Purkinje cell (primary cell): ENCODE data around the gene PLAAT4. TPM values are rescaled to one million over a fixed set of nuclear protein-coding genes. Genes with fewer than 3 reads are reported as not detected.

Source experiments
- polyA plus RNA-seq: library from polyadenylated mRNA; unstranded; fragments of >200 nt; fragmentation: Nextera tagmentation; gene quantifications from 2 replicates; pipeline ENCODE4 v1.2.1, GENCODE V29; 2014

The PLAAT4 gene, protein sequence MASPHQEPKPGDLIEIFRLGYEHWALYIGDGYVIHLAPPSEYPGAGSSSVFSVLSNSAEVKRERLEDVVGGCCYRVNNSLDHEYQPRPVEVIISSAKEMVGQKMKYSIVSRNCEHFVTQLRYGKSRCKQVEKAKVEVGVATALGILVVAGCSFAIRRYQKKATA
- polyA plus RNA-seq: 3.6 and 4.5 TPM in 2 replicates

DNA sequence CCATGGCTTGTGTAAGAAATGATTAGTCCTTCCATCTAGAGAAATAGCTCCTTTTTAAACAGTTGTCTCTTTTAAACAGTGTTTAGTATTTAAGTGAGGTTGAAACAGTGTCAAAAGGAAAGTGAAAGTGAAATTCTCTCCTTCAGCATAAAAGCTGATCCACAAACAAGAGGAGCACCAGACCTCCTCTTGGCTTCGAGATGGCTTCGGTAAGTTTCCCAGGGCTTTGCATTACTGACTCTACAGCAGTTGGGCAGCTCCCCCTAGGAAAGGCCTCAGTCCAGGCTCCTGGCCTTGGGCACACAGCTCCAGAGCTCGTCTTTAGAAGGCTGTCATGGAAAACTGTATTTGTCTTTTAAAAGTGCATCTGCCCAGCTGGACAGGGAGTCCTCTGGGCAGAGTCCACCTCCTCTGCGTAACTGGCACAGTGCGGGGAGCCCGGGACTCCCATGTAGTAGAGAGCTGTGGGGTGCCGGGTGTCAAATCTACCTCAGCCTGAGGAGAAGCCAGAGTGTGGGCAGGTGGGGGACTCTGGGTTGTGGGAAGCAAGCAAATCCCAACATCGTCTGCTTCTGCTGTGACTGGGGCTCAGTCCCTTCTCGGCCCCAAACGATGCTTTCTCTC lies at the start of gene PLAAT4:
Gene PLAAT4 (plus strand): TSS at position 140 of the 624 bp plus-strand sequence. CDS start 61 bp downstream, at position 201.

DNA sequence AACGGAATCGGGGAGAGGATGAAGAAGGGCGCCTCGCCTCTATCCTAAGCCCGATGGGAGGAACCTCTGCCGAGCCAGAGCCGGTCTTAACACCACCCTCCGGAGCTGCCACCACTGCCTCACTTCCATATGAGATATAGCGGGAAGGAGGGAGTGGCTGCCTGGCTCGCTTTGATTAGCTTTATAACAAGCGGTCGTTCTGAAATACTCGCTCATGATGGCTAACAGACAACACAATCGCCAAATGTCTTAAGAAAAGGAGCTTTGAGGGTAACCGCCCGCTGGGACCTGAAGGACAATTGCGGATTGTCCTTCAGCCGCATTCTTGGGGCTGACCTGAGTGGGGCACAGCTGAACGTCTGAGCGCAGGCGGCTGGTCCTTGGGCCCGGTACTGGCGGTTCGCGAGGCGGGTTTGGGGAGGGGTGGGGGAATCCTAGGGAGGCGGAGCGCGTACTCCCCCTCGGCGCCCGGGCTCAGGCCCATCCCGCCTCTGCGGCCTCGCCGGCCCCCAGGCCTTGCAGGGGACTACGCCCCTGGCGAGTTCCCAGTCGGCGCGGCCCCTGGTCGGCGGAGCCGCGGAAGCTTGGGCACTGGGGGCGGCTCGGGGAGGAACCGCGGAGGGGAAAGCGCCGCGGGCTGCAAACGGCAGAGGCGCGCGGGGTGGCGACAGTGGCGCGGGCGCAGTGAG lies 45.9 kb upstream of the PLAAT4 start, which contains the start of gene PLAAT5:
Gene PLAAT5 (minus strand): TSS at position 617 of the 689 bp plus-strand sequence. CDS start 133 bp downstream, at position 484.

DNA sequence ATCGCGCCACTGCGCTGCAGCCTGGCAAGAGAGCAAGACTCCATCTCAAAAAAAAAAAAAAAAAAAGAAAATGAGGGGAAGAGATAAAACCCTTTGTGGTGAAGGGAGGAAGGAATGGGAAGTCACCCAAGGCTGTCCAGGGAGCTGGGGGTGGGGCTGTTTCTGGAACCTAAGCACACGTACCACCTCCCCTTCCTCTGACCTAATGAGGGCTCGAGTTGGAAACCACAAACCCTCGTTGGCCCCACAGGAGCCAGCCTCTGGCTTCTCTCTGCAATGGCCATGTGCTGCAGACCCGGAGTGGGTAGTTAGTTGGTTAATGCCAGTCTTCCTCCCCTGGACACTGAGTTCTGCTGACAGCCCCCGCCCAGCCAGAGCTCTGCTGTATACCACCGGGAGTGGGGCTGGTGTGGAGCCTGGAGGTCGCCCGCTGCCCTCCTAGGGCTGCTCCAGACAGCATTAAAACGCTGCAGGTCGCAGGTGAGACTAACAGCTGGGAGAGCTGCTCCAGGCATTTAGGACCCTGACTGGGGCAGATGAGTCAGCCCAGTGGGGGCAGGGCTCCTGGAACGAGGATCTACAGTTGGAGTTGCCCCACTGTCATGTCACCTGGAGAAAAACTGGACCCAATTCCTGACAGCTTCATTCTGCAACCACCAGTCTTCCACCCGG lies 30.6 kb upstream of the PLAAT4 start, which contains the start of gene LGALS12:
Gene LGALS12 (plus strand): TSS at position 228 of the 672 bp plus-strand sequence. CDS start 375 bp downstream, at position 603.

DNA sequence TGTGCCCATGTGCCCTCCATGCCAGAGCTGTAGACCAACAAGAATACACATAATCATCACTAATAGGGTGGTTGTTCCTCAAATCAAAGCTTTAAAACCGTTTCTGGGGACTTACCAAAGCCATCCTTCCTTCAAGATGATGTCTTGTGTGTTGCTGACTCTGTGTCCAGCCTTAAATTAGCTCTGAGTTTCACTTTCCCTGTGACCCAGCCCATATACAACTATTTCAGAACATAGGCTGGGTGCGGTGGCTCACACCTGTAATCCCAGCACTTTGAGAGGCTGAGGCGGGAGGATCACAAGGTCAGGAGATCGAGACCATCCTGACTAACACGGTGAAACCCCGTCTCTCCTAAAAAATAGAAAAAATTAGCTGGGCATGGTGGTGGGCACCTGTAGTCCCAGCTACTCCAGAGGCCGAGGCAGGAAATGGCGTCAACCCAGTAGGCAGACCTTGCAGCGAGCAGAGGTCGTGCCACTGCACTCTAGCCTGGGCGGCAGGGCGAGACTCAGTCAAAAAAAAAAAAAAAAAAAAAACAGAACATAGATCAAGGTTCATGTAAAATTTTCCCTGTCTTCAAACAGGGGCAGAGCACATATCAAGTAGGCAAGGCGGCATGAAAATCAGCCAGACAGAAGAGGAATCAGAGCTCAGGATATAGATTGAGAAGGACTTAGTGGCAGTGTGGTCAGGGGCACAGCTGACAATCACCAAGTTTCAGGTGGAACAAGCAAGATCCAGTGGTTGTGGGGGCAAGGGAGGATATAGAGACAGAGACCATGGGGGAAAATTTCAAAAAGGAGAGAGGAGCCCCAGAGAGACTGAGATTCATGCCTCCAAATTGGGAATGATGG lies 26.8 kb downstream of the PLAAT4 start, which contains the start of gene PLAAT2:
Gene PLAAT2 (minus strand): TSS at position 179 of the 855 bp plus-strand sequence. CDS start 55 bp downstream, at position 124.

Other genes with a start within 250 kb of the PLAAT4 start
- not detected in 2 replicates for gene SLC22A9, start 167.0 kb upstream of the PLAAT4 start, polyA plus RNA-seq
- 0.73 TPM in 1 of 2 replicates, not detected in the other for gene PLAAT5, start 45.6 kb upstream of the PLAAT4 start, polyA plus RNA-seq
- not detected in 2 replicates for gene LGALS12, start 30.7 kb upstream of the PLAAT4 start, polyA plus RNA-seq
- gene PLAAT2, start 26.6 kb downstream of the PLAAT4 start, polyA plus RNA-seq: not detected in 2 replicates
- 6.3 and 13.5 TPM in 2 replicates for gene PLAAT3, start 77.6 kb downstream of the PLAAT4 start, polyA plus RNA-seq
- gene ATL3, start 134.6 kb downstream of the PLAAT4 start, polyA plus RNA-seq: 2.2 and 2.3 TPM in 2 replicates
- gene RTN3, start 144.7 kb downstream of the PLAAT4 start, polyA plus RNA-seq: 24.2 and 191 TPM in 2 replicates
- gene ZFTA, start 232.0 kb downstream of the PLAAT4 start, polyA plus RNA-seq: 0.69 TPM in 1 of 2 replicates, not detected in the other